ENCODE results near the gene DEK. TPM values are rescaled to one million over a fixed set of nuclear protein-coding genes. Genes with fewer than 3 reads are reported as not detected.
"Not testable (repeated sequence)": the region's sequence is repeated elsewhere in the genome, so short reads cannot be mapped to it uniquely, and the experiment has no call there.

DEK gene
- total RNA-seq = 107 and 149 TPM in 2 replicates

DNA sequence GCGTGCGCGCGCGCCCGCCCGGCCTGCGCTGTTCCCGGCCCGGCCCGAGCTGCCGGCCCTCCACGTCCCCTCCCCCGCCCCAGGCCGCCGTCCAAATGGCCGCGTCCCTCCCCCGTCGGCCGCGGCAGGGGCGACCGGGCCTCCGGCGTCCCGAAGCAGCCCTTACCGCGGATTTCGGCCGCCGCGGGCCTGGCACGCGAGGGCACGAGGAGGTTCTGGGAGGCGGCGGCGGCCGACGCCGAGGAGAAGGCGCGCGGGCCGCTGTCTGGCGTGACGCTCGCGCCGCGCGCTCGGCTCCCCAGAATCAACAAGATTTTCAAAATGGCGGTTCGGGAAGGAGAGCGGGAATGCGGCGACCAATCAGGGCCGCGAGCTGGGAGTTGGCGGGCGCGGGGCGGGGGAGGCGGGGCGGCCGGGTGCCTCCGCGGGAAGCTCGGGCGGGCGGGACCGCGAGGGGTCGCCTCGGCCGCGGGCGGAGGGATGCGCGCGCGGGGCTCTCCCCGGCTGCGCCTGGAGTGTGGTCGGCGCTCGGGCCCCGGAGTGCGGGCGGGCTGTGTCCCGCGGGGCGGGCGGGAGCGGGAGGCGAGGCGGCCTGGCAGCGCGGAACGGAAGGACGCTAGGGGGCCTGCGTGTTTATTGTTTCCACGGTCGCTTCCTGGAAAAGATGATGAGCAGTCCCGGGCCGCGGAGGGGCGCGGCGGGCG, at the start of gene DEK:
Gene DEK, minus strand, starts transcription at position 312 of the 704 bp plus-strand sequence. CDS start 543 bp downstream, outside the sequence.
- peak; percentile 26 for DNase-seq (ENCODE audit: low read depth, low spot score)

DNA sequence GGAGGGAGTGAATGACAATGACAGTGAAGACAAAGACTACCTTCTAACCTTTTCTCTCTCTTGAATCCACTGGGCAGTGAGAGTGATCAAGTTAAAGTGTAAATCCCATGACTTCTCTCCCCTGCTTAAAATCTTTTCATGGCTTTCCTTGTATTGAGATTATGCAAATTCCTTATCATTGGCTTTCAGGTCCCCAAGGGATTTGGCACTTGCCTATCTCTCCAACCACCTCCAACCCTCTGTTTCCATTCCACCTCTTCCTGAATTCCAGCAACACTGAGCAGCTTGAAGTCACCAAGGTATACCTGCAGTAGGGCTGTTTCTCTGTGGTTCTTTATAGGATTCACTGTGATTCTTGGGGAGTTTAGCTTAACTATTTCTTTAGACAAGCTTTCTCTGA, 48.0 kb upstream of the DEK start:
- DNase-seq (ENCODE audit: low read depth, low spot score) = no peak

DNA sequence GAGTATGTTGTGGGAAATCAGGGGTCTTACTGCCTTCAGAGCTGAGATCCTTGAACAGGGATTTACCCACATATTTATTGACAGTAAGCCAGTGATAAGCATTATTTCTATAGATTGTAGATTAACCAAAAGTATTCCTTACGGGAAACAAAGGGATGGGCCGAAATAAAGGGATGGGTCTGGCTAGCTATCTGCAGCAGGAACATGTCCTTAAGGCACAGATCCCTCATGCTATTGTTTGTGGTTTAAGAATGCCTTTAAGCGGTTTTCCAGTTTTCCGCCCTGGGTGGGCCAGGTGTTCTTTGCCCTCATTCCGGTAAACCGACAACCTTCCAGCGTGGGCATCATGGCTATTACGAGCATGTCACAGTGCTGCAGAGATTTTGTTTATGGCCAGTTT, 45.7 kb upstream of the DEK start:
- not testable (repeated sequence) for DNase-seq (ENCODE audit: low read depth, low spot score)

GRCh38 chr6:18309046-18309445, 44.7 kb upstream of the DEK start:
- DNase-seq (ENCODE audit: low read depth, low spot score) = no peak

DNA sequence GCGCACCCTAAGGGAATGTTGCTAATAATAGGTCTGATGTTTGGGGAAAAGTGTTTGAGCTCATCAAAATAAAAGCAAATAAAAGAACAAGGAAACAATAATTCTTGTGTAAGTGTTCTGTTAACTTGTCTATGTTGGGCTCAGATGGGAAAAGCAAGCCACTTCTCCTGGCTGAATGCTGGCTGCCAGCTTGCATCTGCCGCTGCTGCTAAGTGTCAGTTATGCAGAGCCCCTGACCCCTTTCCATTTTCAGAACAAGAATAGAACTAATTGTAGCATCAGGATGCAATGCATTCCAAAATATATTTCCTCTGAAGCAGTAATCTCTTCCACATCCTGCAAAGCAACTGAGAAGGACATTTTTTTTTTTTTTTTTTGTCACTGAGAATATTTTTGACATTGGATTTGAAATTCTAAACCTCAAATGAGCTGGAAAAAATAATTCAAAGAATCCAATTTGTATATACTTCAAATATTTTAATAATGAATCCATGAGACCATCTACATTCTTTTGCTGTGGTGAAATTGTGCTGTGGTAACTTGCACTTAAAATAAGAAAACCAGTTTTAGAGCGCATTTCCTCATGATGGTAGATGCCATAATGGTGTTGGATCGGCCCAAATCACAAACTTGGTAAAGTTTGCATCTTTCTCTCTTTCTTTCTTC, 43.9 kb upstream of the DEK start:
- no peak for DNase-seq (ENCODE audit: low read depth, low spot score)

DNA sequence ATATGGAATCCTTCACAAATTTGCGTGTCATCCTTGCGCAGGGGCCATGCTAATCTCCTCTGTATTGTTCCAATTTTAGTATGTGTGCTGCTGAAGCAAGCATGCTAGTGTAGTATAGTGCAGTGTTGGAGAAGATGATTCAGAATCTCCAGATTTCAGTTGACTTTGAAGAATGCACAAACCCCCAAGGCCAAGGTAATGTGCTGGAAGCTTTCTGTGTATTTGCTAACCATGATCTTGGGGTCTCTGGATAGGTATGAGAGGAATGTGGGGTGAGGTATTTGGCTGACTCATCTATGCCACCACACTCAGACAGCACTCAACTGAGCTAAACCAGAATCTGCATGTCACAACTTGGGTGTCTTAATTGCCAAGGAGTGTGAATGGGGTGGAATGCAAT, 42.6 kb upstream of the DEK start:
- DNase-seq (ENCODE audit: low read depth, low spot score) = no peak

- no peak for DNase-seq (ENCODE audit: low read depth, low spot score)
These were observed 38.5 kb upstream of the DEK start for GRCh38 chr6:18302561-18303439.

GRCh38 chr6:18293076-18293904, 29.0 kb upstream of the DEK start:
- DNase-seq (ENCODE audit: low read depth, low spot score) = no peak

DNA sequence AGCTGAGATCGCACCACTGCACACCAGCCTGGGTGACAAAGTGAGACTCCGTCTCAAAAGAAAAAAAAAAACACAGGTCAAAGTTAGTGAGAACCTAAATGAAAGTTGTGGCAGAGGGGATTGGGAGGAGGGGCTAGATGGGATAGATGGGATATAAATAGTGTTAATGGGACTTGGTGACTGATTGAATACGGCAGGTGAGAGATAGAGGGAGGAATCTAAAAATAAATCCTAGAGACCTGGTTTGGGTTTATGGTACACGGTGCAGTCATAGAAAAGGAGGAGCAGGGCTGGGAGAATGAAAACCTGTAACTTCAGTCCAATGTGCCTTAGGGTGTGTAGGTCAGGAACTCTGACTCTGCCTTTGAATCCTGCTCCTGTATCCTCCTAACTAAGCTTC, 25.0 kb upstream of the DEK start:
- no peak for DNase-seq (ENCODE audit: low read depth, low spot score)

DNA sequence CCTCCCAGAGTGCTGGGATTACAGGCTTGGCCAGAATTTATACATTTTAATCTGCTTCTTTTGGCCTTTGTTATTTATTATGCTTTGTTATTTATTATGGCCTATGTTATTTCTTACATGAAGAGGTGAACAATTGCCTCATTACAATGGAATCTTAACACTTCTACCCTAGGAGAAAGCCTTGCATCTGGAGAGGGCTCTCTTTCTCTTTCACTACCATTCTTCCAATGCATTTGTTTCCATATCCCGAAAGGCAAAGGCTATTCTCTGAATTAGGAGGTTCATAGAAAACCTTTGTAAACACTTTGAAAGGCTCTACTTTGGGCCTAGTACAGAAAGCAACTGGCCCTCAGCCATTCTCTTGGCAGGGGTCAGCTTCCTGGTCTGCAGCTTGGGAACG, 19.9 kb upstream of the DEK start:
- no peak for DNase-seq (ENCODE audit: low read depth, low spot score)

GRCh38 chr6:18281564-18281963, 17.2 kb upstream of the DEK start:
- no peak for DNase-seq (ENCODE audit: low read depth, low spot score)

DNA sequence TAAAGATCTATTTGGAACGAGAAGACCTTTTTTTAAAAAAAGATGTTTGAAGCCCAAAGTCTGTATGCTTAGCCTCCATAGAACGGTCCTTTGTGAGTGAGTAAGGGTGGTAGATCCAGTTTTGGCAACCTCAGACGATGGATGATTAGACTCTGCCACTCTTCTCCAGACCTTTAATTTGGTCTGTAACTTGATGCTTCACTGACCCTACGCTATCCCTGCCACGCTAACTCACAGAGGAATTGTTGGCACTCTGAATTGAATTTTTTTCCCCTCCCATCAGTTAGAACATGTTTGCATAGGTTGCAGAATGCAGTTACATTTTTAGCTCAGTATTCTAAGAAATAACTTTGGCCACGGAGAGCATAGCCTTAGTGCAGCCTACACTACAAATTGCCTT, 15.8 kb upstream of the DEK start:
- DNase-seq (ENCODE audit: low read depth, low spot score) = no peak

DNA sequence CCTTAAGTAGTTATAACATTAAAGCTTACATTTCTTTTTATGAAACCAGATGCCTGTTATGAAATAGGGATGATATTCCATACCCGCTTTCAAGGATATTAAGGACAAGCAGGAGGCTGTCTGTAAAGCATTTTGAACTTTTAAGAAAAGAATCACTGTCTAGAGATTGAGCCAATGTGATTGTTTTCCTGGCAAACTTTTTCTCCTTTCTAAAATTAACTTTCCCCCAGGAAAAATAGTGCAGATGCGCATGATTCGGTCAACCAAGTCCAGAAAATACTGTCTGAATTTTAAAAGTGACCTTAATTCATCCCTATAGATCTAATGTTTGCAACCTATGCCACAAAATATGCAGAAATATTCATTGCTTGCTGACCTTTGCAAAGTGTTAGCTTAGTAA, 15.1 kb upstream of the DEK start:
- DNase-seq (ENCODE audit: low read depth, low spot score) = no peak

DNA sequence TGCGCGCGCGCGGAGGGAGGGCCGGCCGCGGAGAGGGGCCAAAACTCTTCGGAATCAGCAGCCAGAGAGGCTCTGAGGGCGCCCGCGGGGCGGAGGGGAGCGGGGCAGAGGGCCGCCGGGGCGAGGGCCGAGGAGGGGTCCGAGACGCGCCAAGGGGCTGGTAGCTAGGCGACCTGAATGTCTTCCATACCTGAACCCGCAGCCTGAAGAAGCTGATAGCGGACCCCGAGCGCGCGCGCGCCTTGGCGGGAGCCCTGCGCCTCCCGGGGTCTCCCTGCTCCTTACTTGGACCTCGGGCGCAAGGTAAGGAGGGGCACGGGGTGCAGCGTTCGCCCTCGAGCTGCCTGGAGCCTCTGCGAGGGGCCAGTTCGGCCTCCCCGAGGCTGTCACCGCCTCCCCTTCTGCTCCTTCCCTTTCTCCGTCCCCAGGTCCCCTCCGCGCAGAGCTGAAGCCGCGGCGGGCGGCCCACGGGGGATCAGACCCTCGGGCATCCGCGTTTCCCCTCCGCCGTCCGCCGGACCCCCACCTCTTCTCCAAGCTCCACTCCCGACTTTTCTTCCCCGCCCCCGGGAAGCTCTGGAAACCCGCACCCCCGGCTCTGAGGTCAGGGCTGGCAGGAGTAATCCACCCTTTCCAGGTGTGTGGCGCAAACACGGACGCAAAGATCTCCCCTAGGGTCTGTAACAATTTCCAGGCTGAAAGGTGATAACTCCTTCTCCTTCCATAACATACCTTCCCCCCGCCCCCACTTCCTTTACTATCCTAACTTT, 13.1 kb upstream of the DEK start:
- no peak for DNase-seq (ENCODE audit: low read depth, low spot score)

GRCh38 chr6:18276610-18277236, 12.4 kb upstream of the DEK start:
- no peak for DNase-seq (ENCODE audit: low read depth, low spot score)

DNA sequence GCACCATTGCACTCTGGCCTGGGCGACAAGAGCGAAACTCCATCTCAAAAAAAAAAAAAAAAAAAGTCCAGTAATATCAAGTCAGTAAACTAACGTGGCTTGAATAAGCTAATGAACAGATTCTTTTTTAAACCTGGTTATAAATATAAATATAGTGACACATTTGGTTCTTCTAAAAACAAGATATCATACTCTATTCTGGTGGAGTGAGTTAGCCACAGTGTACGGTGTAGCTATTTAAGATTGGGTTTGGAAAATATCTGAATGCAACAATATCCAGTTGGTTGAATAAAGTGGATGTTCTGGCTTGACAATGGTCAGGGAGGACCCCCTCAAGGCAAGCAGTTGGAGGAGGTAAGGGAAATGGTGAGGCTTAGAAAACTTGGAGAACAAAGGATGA, 5.9 kb upstream of the DEK start:
- DNase-seq (ENCODE audit: low read depth, low spot score) = no peak

DNA sequence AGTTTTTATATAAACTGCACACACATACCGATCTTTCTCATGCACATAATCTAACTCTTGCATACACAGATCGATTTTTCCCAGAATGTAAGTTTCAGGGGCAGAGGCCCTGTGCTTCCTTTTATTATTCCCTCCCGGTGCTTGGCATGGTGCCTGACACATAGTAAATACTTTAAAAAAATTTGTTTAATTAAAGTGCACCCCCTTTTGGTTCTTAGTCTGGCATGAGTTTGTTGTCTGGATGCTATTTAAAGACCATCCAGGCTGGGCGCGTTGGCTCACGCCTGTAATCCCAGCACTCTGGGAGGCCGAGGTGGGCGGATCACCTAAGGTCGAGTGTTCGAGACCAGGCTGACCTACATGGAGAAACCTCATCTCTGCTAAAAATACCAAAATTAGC, 5.4 kb upstream of the DEK start:
- no peak for DNase-seq (ENCODE audit: low read depth, low spot score)

GRCh38 chr6:18269253-18269652, 4.9 kb upstream of the DEK start:
- DNase-seq (ENCODE audit: low read depth, low spot score) = no peak

DNA sequence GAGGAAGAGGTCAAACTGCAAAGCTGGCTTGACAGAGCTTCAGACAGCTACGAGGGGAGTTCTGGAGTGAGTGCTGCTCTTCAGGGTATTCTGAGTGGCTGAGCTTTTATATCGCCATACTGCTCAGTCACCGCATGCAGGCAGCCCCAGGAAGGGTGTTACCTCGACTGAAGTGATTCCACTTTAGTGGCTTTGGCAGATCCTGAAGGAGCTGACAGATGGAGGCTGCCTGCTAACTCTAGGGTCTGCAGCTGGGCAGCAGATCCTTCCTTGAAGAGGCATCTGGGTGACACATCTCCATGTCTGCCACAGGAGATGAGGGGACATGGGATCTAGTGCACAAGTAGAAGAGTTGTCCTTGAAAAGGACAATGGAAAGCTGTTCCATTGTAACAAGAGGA, 3.7 kb upstream of the DEK start:
- no peak for DNase-seq (ENCODE audit: low read depth, low spot score)

DNA sequence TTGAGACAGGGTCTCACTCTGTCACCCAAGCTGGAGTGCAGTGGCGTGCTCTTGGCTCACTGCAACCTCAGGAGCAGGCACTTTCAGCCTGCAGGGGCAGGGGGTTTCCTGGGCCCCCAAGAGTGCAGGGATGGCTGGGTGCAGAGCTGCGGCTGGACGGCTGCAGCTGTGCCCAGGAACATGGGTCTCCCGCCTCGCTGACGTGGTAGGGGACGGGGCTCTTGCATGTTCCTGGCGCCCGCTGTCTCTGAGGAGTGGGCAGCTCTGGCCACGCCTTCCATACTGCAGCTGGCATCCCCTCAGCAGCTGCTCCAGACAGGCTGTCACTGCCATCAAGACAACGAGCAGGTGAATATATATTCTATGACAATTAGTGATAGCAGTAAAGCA, 2.2 kb upstream of the DEK start:
- no peak for DNase-seq (ENCODE audit: low read depth, low spot score)
